ENCODE data around the gene PPP1CA. TPM values are rescaled to one million over a fixed set of nuclear protein-coding genes. Genes with fewer than 3 reads are reported as not detected.

Gene PPP1CA
- 169 and 197 TPM in 2 replicates for total RNA-seq (2014; rRNA removed; shearing (Covaris generic))

GRCh38 chr11:67401495-67402191 lies at the start of gene PPP1CA:
PPP1CA (minus strand) TSS chr11:67401858; CDS start chr11:67401782, 76 bp downstream.
- Histone ChIP-seq H3K27ac (peak within 1 kb of the TSS; percentile 70), H3K4me1 (peaks cover 5% of the 10 kb centered on the region; the same call in 1 of the 2 replicates), H3K4me3 (peak within 1 kb of the TSS; percentile 78), H3K27me3 (no peaks in the 10 kb centered on the region), H3K9me3 (replicated peaks) (no peaks in the 10 kb centered on the region), H3K36me3 (peaks cover 14% of the 10 kb centered on the region)
- peak; percentile 89 to 90 for DNase-seq

- H3K9me3 ChIP-seq (replicated peaks) = no peaks in the 10 kb centered on the region
- no peak overlapping the region for H3K4me3 ChIP-seq
- H3K27ac ChIP-seq = no peak overlapping the region
- H3K27me3 ChIP-seq = no peaks in the 10 kb centered on the region
- H3K36me3 ChIP-seq = no peaks in the 10 kb centered on the region
- H3K4me1 ChIP-seq = no peaks in the 10 kb centered on the region
- DNase-seq = no peak
Measured at GRCh38 chr11:67450796-67451657, 49.4 kb upstream of the PPP1CA start.

GRCh38 chr11:67449116-67449844 lies 47.6 kb upstream of the PPP1CA start:
- Histone ChIP-seq H3K36me3 (no peaks in the 10 kb centered on the region), H3K4me1 (peaks cover 4% of the 10 kb centered on the region; the same call in 1 of the 2 replicates), H3K27me3 (no peaks in the 10 kb centered on the region), H3K9me3 (replicated peaks) (no peaks in the 10 kb centered on the region), H3K4me3 (no peak overlapping the region), H3K27ac (no peak overlapping the region)
- DNase-seq = no peak

- H3K9me3 ChIP-seq (replicated peaks) = no peaks in the 10 kb centered on the region
- no peaks in the 10 kb centered on the region for H3K27me3 ChIP-seq
- DNase-seq = no peak
- H3K4me1 ChIP-seq = peaks cover 6% of the 10 kb centered on the region; the same call in 1 of the 2 replicates
- no peak overlapping the region for H3K4me3 ChIP-seq
- no peak overlapping the region for H3K27ac ChIP-seq
- no peaks in the 10 kb centered on the region for H3K36me3 ChIP-seq
Measured at GRCh38 chr11:67448220-67448609, 46.6 kb upstream of the PPP1CA start.

- peaks cover 6% of the 10 kb centered on the region; the same call in 1 of the 2 replicates for H3K4me1 ChIP-seq
Measured at GRCh38 chr11:67445515-67445914, 43.9 kb upstream of the PPP1CA start.

GRCh38 chr11:67442504-67443404 lies 41.1 kb upstream of the PPP1CA start:
- peak overlapping the region; percentile 33; the same call in 1 of the 2 replicates for H3K27ac ChIP-seq
- no peaks in the 10 kb centered on the region for H3K36me3 ChIP-seq
- peaks cover 6% of the 10 kb centered on the region; the same call in 1 of the 2 replicates for H3K4me1 ChIP-seq
- H3K27me3 ChIP-seq = no peaks in the 10 kb centered on the region
- no peak for DNase-seq
- no peaks in the 10 kb centered on the region for H3K9me3 ChIP-seq (replicated peaks)
- H3K4me3 ChIP-seq = peak overlapping the region; percentile 71

More at GRCh38 chr11:67445515-67445914, 43.9 kb upstream of the PPP1CA start:
- H3K27me3 ChIP-seq = no peaks in the 10 kb centered on the region
- H3K9me3 ChIP-seq (replicated peaks) = no peaks in the 10 kb centered on the region
- H3K4me3 ChIP-seq = no peak overlapping the region
- no peaks in the 10 kb centered on the region for H3K36me3 ChIP-seq
- H3K27ac ChIP-seq = no peak overlapping the region
- DNase-seq = no peak

- Histone ChIP-seq H3K27me3 (no peaks in the 10 kb centered on the region), H3K4me3 (no peak overlapping the region), H3K4me1 (peaks cover 6% of the 10 kb centered on the region), H3K36me3 (no peaks in the 10 kb centered on the region), H3K27ac (no peak overlapping the region), H3K9me3 (replicated peaks) (no peaks in the 10 kb centered on the region)
- DNase-seq = no peak
Measured at GRCh38 chr11:67441731-67442351, 40.2 kb upstream of the PPP1CA start.

- peaks cover 9% of the 10 kb centered on the region for H3K4me1 ChIP-seq
- no peak overlapping the region for H3K4me3 ChIP-seq
- H3K36me3 ChIP-seq = no peaks in the 10 kb centered on the region
- no peak for DNase-seq
- H3K9me3 ChIP-seq (replicated peaks) = no peaks in the 10 kb centered on the region
- H3K27ac ChIP-seq = no peak overlapping the region
- H3K27me3 ChIP-seq = no peaks in the 10 kb centered on the region
Measured at GRCh38 chr11:67441098-67441563, 39.5 kb upstream of the PPP1CA start.

- Histone ChIP-seq H3K36me3 (no peaks in the 10 kb centered on the region), H3K4me1 (peaks cover 14% of the 10 kb centered on the region), H3K27ac (no peak overlapping the region), H3K4me3 (no peak overlapping the region), H3K27me3 (no peaks in the 10 kb centered on the region), H3K9me3 (replicated peaks) (no peaks in the 10 kb centered on the region)
- no peak for DNase-seq
Measured at GRCh38 chr11:67440229-67441097, 38.8 kb upstream of the PPP1CA start.

- no peak overlapping the region for H3K4me3 ChIP-seq
- peaks cover 12% of the 10 kb centered on the region for H3K4me1 ChIP-seq
- no peaks in the 10 kb centered on the region for H3K27me3 ChIP-seq
- no peaks in the 10 kb centered on the region for H3K9me3 ChIP-seq (replicated peaks)
- no peak for DNase-seq
- 0 out of 2 replicates have a peak, but pooled peaks cover 3% of the 10 kb centered on the region for H3K36me3 ChIP-seq
- H3K27ac ChIP-seq = no peak overlapping the region
Measured at GRCh38 chr11:67439321-67440228, 37.9 kb upstream of the PPP1CA start.

GRCh38 chr11:67438158-67438902 lies 36.7 kb upstream of the PPP1CA start:
- peaks cover 8% of the 10 kb centered on the region; the same call in 1 of the 2 replicates for H3K4me1 ChIP-seq
- H3K27ac ChIP-seq = no peak overlapping the region
- no peaks in the 10 kb centered on the region for H3K9me3 ChIP-seq (replicated peaks)
- no peak for DNase-seq
- H3K27me3 ChIP-seq = no peaks in the 10 kb centered on the region
- 0 out of 2 replicates have a peak, but pooled peaks cover 5% of the 10 kb centered on the region for H3K36me3 ChIP-seq
- no peak overlapping the region for H3K4me3 ChIP-seq
